Bronchial smooth muscle cell (primary cell): ENCODE measurements around the gene POU2F3. TPM values are rescaled to one million over a fixed set of nuclear protein-coding genes. Genes with fewer than 3 reads are reported as not detected.

Source experiments
- total RNA-seq: library from RNA; depleted of rRNA; stranded (reverse); fragments of >200 nt; gene quantifications from 2 replicates; pipeline ENCODE4 v1.2.1, GENCODE V29; 2014

Gene POU2F3
- 0.09 TPM in 1 of 2 replicates, not detected in the other for total RNA-seq

GRCh38 chr11:120239713-120240640 is at the start of gene POU2F3:
POU2F3 (plus strand) TSS chr11:120240140; CDS start chr11:120240344, 204 bp downstream.

GRCh38 chr11:120210626-120211521 is 29.1 kb upstream of the POU2F3 start, which contains the start of gene OAF:
OAF (plus strand) TSS chr11:120211032; CDS start chr11:120211280, 248 bp downstream.

GRCh38 chr11:120324932-120325810 is 85.2 kb downstream of the POU2F3 start, which contains the start of gene TLCD5:
TLCD5 (plus strand) TSS chr11:120325299; CDS start chr11:120327442, 2,143 bp downstream.

GRCh38 chr11:120335908-120336640 is 96.1 kb downstream of the POU2F3 start, which contains the start of gene ARHGEF12:
ARHGEF12 (plus strand) TSS chr11:120336413; CDS start chr11:120337244, 831 bp downstream.

Other genes starting within 250 kb of the POU2F3 start
- gene TRIM29, start 102.0 kb upstream of the POU2F3 start, total RNA-seq: 0.16 and 0.94 TPM in 2 replicates
- gene OAF, start 29.1 kb upstream of the POU2F3 start, total RNA-seq: 38.1 and 40.4 TPM in 2 replicates
- 6.8 and 6.9 TPM in 2 replicates for gene TLCD5, start 85.2 kb downstream of the POU2F3 start, total RNA-seq
- gene ARHGEF12, start 96.3 kb downstream of the POU2F3 start, total RNA-seq: 62.3 and 69.2 TPM in 2 replicates